ENCODE results near the gene RAI1.

- TF ChIP-seq CTCF (IDR thresholded peaks at IDR 0.05) (no peak), POLR2A (IDR thresholded peaks at IDR 0.05) (no peak)
These were observed 1.8 kb downstream of the RAI1 start for GRCh38 chr17:17682737-17683680.

All from lower leg skin (tissue), 3 donors.